Mammary microvascular endothelial cell (primary cell): ENCODE data around the gene VSX2. TPM values are rescaled to one million over a fixed set of nuclear protein-coding genes. Genes with fewer than 3 reads are reported as not detected.

Experiments
- total RNA-seq: library from RNA; depleted of rRNA; stranded (reverse); fragments of >200 nt; gene quantifications from 2 replicates; pipeline ENCODE4 v1.2.3, GENCODE V29; 2015

The VSX2 gene
- not detected in 2 replicates for total RNA-seq

DNA sequence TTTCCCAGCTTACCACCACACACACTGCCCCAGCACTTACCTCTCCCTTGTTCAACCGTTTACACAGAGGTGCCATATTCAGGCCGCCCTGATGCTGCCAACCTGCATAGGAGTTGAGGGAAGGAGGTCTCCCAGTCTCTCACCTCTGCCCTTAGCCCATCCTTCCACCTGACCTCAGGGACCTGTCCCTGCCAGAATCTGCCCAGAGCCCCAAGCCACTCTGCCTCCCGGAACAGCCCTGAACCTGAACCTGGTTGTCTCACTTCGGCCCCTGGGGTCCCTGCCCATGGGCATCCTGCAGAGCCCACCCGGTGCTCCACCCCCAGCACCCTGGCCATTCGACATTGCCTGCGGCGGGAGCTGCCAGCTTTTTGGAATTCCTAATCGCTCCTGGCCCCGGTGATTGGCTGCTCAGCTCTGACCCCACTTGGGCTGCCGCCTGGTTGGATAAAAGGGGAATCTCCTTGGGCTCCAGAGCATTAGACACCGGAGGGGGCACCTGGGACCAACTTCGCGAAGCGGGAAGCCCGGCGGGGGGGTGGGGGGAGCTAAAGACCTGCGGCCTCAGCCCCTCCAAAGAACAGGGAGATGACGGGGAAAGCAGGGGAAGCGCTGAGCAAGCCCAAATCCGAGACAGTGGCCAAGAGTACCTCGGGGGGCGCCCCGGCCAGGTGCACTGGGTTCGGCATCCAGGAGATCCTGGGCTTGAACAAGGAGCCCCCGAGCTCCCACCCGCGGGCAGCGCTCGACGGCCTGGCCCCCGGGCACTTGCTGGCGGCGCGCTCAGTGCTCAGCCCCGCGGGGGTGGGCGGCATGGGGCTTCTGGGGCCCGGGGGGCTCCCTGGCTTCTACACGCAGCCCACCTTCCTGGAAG is at the start of gene VSX2:
VSX2 (plus strand) TSS at position 476 of the 874 bp plus-strand sequence; CDS start at position 589, 113 bp downstream.

GRCh38 chr14:74302634-74303569 is 63.7 kb downstream of the VSX2 start, which contains the start of gene ABCD4:
TSS of gene ABCD4 (minus strand) at chr14:74302934. CDS start at chr14:74302912, 22 bp downstream.

Other genes starting within 250 kb of the VSX2 start
- gene ENTPD5, start 220.2 kb upstream of the VSX2 start, total RNA-seq, result 6.5 and 8.4 TPM in 2 replicates
- 0.73 and 1.0 TPM in 2 replicates for gene BBOF1, start 220.1 kb upstream of the VSX2 start, total RNA-seq
- gene ALDH6A1, start 155.0 kb upstream of the VSX2 start, total RNA-seq, result 7.1 and 7.3 TPM in 2 replicates
- gene LIN52, start 154.5 kb upstream of the VSX2 start, total RNA-seq, result 6.4 and 8.8 TPM in 2 replicates
- 26.2 and 30.1 TPM in 2 replicates for gene ABCD4, start 63.5 kb downstream of the VSX2 start, total RNA-seq
- gene VRTN, start 109.0 kb downstream of the VSX2 start, total RNA-seq, result not detected in 2 replicates
- gene SYNDIG1L, start 186.8 kb downstream of the VSX2 start, total RNA-seq, result not detected in 2 replicates